H9 (cell line): Measurements from ENCODE around the gene SNX32. TPM values are rescaled to one million over a fixed set of nuclear protein-coding genes. Genes with fewer than 3 reads are reported as not detected.
A peak's percentile ranks its signal among the peaks of the same experiment; 100 is the strongest.

Source experiments
- DNase-seq: peaks from one replicate; pipeline ENCODE4 v3.0.0-alpha.2; 2017
- H2AFZ ChIP-seq: one replicate; pipeline ENCODE4 v1.6.1; 2013; ENCODE audit warnings: mild to moderate bottlenecking, low read length, control low read depth, moderate library complexity
- H2AK5ac ChIP-seq: 2 replicates; pipeline ENCODE4 v1.6.1; 2013; ENCODE audit warnings: low read length, control low read depth, mixed read lengths; ENCODE audit not compliant: insufficient read length
- H2BK120ac ChIP-seq: one replicate; pipeline ENCODE4 v1.6.1; 2013; ENCODE audit warnings: low read depth, mild to moderate bottlenecking, low read length, control low read depth, inconsistent platforms; ENCODE audit not compliant: poor library complexity, severe bottlenecking
- H2BK12ac ChIP-seq: 2 replicates; pipeline ENCODE4 v1.6.1; 2013; ENCODE audit warnings: low read length, control low read depth, mixed read lengths, low read depth; ENCODE audit not compliant: insufficient read length
- H2BK15ac ChIP-seq: 2 replicates; pipeline ENCODE4 v1.6.1; 2013; ENCODE audit warnings: low read depth, low read length, control low read depth
- H2BK20ac ChIP-seq: one replicate; pipeline ENCODE4 v1.6.1; 2013; ENCODE audit warnings: low read depth, mild to moderate bottlenecking, low read length, control low read depth, inconsistent platforms; ENCODE audit not compliant: poor library complexity, severe bottlenecking
- H2BK5ac ChIP-seq: 2 replicates; pipeline ENCODE4 v1.6.1; 2013; ENCODE audit warnings: low read length, control low read depth, mixed read lengths; ENCODE audit not compliant: insufficient read length
- H3K14ac ChIP-seq: 2 replicates; pipeline ENCODE4 v1.6.1; 2013; ENCODE audit warnings: low read length, control low read depth; ENCODE audit not compliant: insufficient read depth
- H3K18ac ChIP-seq: 2 replicates; pipeline ENCODE4 v1.6.1; 2013; ENCODE audit warnings: low read depth, mild to moderate bottlenecking, mixed read lengths, low read length, control low read depth; ENCODE audit not compliant: insufficient read length
- H3K23ac ChIP-seq: 2 replicates; pipeline ENCODE4 v1.6.1; 2013; ENCODE audit warnings: low read length, control low read depth, mixed read lengths, low read depth; ENCODE audit not compliant: insufficient read length
- H3K23me2 ChIP-seq: 2 replicates; pipeline ENCODE4 v1.6.1; 2013; ENCODE audit warnings: low read depth, mild to moderate bottlenecking, mixed read lengths, low read length, control low read depth; ENCODE audit not compliant: insufficient read length, poor library complexity, severe bottlenecking
- H3K27ac ChIP-seq: 2 replicates; pipeline ENCODE4 v1.5.1; 2013; ENCODE audit warnings: low read length, control low read depth, mixed read lengths, low read depth; ENCODE audit not compliant: insufficient read length
- H3K27me3 ChIP-seq: 2 replicates; pipeline ENCODE4 v1.6.1; 2013; ENCODE audit warnings: low read length, control low read depth, inconsistent platforms; ENCODE audit not compliant: insufficient read depth
- H3K4ac ChIP-seq: 2 replicates; pipeline ENCODE4 v1.6.1; 2013; ENCODE audit warnings: low read depth, mild to moderate bottlenecking, control low read depth, inconsistent platforms, low read length, moderate library complexity
- H3K4me1 ChIP-seq: 2 replicates; pipeline ENCODE4 v1.6.1; 2013; ENCODE audit warnings: low read length, control low read depth, inconsistent platforms; ENCODE audit not compliant: insufficient read depth
- H3K4me2 ChIP-seq: 2 replicates; pipeline ENCODE4 v1.6.1; 2013; ENCODE audit warnings: low read length, control low read depth, mixed read lengths; ENCODE audit not compliant: insufficient read length, insufficient read depth
- H3K56ac ChIP-seq: 2 replicates; pipeline ENCODE4 v1.6.1; 2013; ENCODE audit warnings: low read depth, mild to moderate bottlenecking, mixed read lengths, low read length, control low read depth; ENCODE audit not compliant: insufficient read length
- H3K79me1 ChIP-seq: 2 replicates; pipeline ENCODE4 v1.6.1; 2013; ENCODE audit warnings: low read depth, mild to moderate bottlenecking, moderate library complexity, low read length, control low read depth, inconsistent platforms; ENCODE audit not compliant: insufficient read depth, poor library complexity, severe bottlenecking
- H3K79me2 ChIP-seq: 2 replicates; pipeline ENCODE4 v1.6.1; 2013; ENCODE audit warnings: low read length, control low read depth, inconsistent platforms; ENCODE audit not compliant: insufficient read depth
- H3K9ac ChIP-seq: 2 replicates; pipeline ENCODE4 v1.6.1; 2013; ENCODE audit warnings: low read length, control low read depth, mixed read lengths; ENCODE audit not compliant: insufficient read length; ENCODE audit errors: extremely low read depth
- H3K9me3 ChIP-seq: one replicate; pipeline ENCODE4 v1.6.1; 2013; ENCODE audit warnings: low read depth, low read length, inconsistent platforms; ENCODE audit not compliant: control insufficient read depth
- H3T11ph ChIP-seq: one replicate; pipeline ENCODE4 v1.6.1; 2013; ENCODE audit warnings: mild to moderate bottlenecking, low read length, control low read depth, inconsistent platforms
- H4K20me1 ChIP-seq: one replicate; pipeline ENCODE4 v1.6.1; 2013; ENCODE audit not compliant: control insufficient read depth, insufficient read length, insufficient read depth
- H4K5ac ChIP-seq: 2 replicates; pipeline ENCODE4 v1.6.1; 2013; ENCODE audit warnings: low read depth, mild to moderate bottlenecking, mixed read lengths, low read length, control low read depth; ENCODE audit not compliant: insufficient read length
- H4K8ac ChIP-seq: replicated peaks from 2 replicates; pipeline ENCODE4 v1.6.1; 2013; ENCODE audit warnings: low read length, control low read depth, mixed read lengths, low read depth; ENCODE audit not compliant: insufficient read length
- H4K91ac ChIP-seq: 2 replicates; pipeline ENCODE4 v1.6.1; 2013; ENCODE audit warnings: low read depth, mild to moderate bottlenecking, moderate library complexity, mixed read lengths, low read length, control low read depth; ENCODE audit not compliant: insufficient read length
- H3K27ac Mint-ChIP-seq, 3 experiments: 2 replicates in 2 of 3; 3 replicates in 1 of 3; pipeline ENCODE4 v1.8.0; 2020 to 2021; ENCODE audit warnings: mixed read lengths in 3 of 3, mild to moderate bottlenecking in 1 of 3, moderate library complexity in 1 of 3
- H3K27me3 Mint-ChIP-seq: 2 replicates; pipeline ENCODE4 v1.8.0; 2021; ENCODE audit warnings: low read depth, mild to moderate bottlenecking, moderate library complexity, mixed read lengths
- H3K36me3 Mint-ChIP-seq, 3 experiments: 2 replicates in 2 of 3; 3 replicates in 1 of 3; pipeline ENCODE4 v1.8.0; 2020 to 2021; ENCODE audit warnings: low read depth in 3 of 3, mixed read lengths in 3 of 3; ENCODE audit not compliant: insufficient read depth in 1 of 3
- H3K4me1 Mint-ChIP-seq, 2 experiments: 2 replicates each; pipeline ENCODE4 v1.8.0; 2020; ENCODE audit warnings: mixed read lengths in 2 of 2
- H3K4me3 Mint-ChIP-seq, 2 experiments: 2 replicates in 1 of 2; 3 replicates in 1 of 2; pipeline ENCODE4 v1.8.0; 2020 to 2021; ENCODE audit warnings: mild to moderate bottlenecking in 2 of 2, mixed read lengths in 2 of 2, moderate library complexity in 1 of 2
- H3K9me3 Mint-ChIP-seq, 2 experiments: 2 replicates in 1 of 2; 3 replicates in 1 of 2; pipeline ENCODE4 v1.8.0; 2020; ENCODE audit warnings: mild to moderate bottlenecking in 2 of 2, mixed read lengths in 2 of 2, moderate library complexity in 1 of 2
- CTCF ChIP-seq: fragments of 200-600 bp; sonication (generic); conservative IDR thresholded peaks from 3 replicates; pipeline ENCODE4 v1.8.0; 2021; ENCODE audit warnings: antibody characterized with exemption, mild to moderate bottlenecking
- WGBS: extraction: QIAGEN DNeasy Blood & Tissue Kit; methylation state at CpG from one replicate; pipeline ENCODE4 v1.1.7; 2013; ENCODE audit warnings: missing lambda C conversion rate, low lambda C conversion rate, mixed read lengths; ENCODE audit not compliant: insufficient read length; ENCODE audit errors: extremely low coverage; 5-methylcytosine and 5-hydroxymethylcytosine counted together
- total RNA-seq: library from RNA; stranded (reverse); gene quantifications from 2 replicates; pipeline ENCODE4 v1.2.1, GENCODE V29; 2021

The SNX32 gene
- total RNA-seq, 1 experiment from 2014 or later: 1.2 TPM

GRCh38 chr11:65850217-65851082 lies 16.7 kb downstream of the SNX32 start:
- WGBS: no CpG with 5 or more reads among the region's 20 CpGs
- no peak overlapping the region for H4K8ac ChIP-seq
- no peak overlapping the region for H3K4ac ChIP-seq

More at GRCh38 chr11:65850217-65851082, 16.7 kb downstream of the SNX32 start:
- peaks cover 2% of the 10 kb centered on the region for H3K79me1 ChIP-seq
- H3K4me3 Mint-ChIP-seq: no peak overlapping the region
- H3K79me2 ChIP-seq: peaks cover 1% of the 10 kb centered on the region; the same call in 1 of the 2 replicates
- no peak overlapping the region for H4K5ac ChIP-seq
- H4K20me1 ChIP-seq: no peaks in the 10 kb centered on the region
- no peak overlapping the region for H2AK5ac ChIP-seq
- no peaks in the 10 kb centered on the region for H3K4me1 ChIP-seq
- no peak overlapping the region for H3T11ph ChIP-seq
- H3K4me1 Mint-ChIP-seq: peaks cover 10 to 14% of the 10 kb centered on the region in 2 experiments
- no peak overlapping the region for H3K18ac ChIP-seq
- no peak overlapping the region for H3K4me2 ChIP-seq
- peaks cover 3 to 7% of the 10 kb centered on the region in 2 experiments; a peak in 2 of 5 replicates for H3K9me3 Mint-ChIP-seq
- DNase-seq: peak; percentile 32
- H3K56ac ChIP-seq: no peak overlapping the region
- H3K27me3 Mint-ChIP-seq: peaks cover 15% of the 10 kb centered on the region
- H3K23me2 ChIP-seq: no peaks in the 10 kb centered on the region
- peak overlapping the region in 1 of 3 experiments; percentile 63; a peak in 1 of 7 replicates for H3K27ac Mint-ChIP-seq
- no peak overlapping the region for H3K27ac ChIP-seq
- no peak overlapping the region for H3K23ac ChIP-seq
- H2BK12ac ChIP-seq: no peak overlapping the region
- H2AFZ ChIP-seq: no peak overlapping the region
- no peak overlapping the region for H4K91ac ChIP-seq
- no peak overlapping the region for H2BK15ac ChIP-seq
- no peak overlapping the region for H2BK20ac ChIP-seq
- H3K14ac ChIP-seq: no peak overlapping the region
- no peaks in the 10 kb centered on the region for H3K27me3 ChIP-seq
- H3K9me3 ChIP-seq: no peaks in the 10 kb centered on the region
- no peak overlapping the region for H2BK5ac ChIP-seq
- no peak overlapping the region for H2BK120ac ChIP-seq
- no peak for TF ChIP-seq CTCF
- H3K9ac ChIP-seq: no peak overlapping the region
- H3K36me3 Mint-ChIP-seq: peaks cover 33 to 43% (median 36%) of the 10 kb centered on the region in 3 experiments
